Endothelial cell (in vitro differentiated cells): ENCODE data around the gene PTRH1. TPM values are rescaled to one million over a fixed set of nuclear protein-coding genes. Genes with fewer than 3 reads are reported as not detected.

Source experiments
- DNase-seq: peaks from one replicate; pipeline ENCODE4 v3.0.0; 2021; ENCODE audit warnings: low spot score
- H3K27ac Mint-ChIP-seq: one replicate; pipeline ENCODE4 v1.8.0; 2021; ENCODE audit warnings: mixed read lengths, inconsistent platforms; ENCODE audit not compliant: unreplicated experiment
- H3K27me3 Mint-ChIP-seq: one replicate; pipeline ENCODE4 v1.8.0; 2021; ENCODE audit warnings: mild to moderate bottlenecking, moderate library complexity, mixed read lengths, inconsistent platforms; ENCODE audit not compliant: unreplicated experiment
- H3K36me3 Mint-ChIP-seq: one replicate; pipeline ENCODE4 v1.8.0; 2021; ENCODE audit warnings: mild to moderate bottlenecking, low read depth, mixed read lengths, inconsistent platforms; ENCODE audit not compliant: unreplicated experiment
- H3K4me1 Mint-ChIP-seq: one replicate; pipeline ENCODE4 v1.8.0; 2021; ENCODE audit warnings: mild to moderate bottlenecking, mixed read lengths, inconsistent platforms; ENCODE audit not compliant: unreplicated experiment
- H3K4me3 Mint-ChIP-seq: one replicate; pipeline ENCODE4 v1.8.0; 2021; ENCODE audit warnings: mild to moderate bottlenecking, mixed read lengths, inconsistent platforms; ENCODE audit not compliant: unreplicated experiment
- H3K9me3 Mint-ChIP-seq: one replicate; pipeline ENCODE4 v1.8.0; 2021; ENCODE audit warnings: mixed read lengths, inconsistent platforms; ENCODE audit not compliant: unreplicated experiment
- CTCF ChIP-seq: fragments of 200-600 bp; sonication (generic); IDR thresholded peaks from one replicate; pipeline ENCODE4 v1.5.0; 2021; ENCODE audit warnings: antibody characterized with exemption; ENCODE audit not compliant: unreplicated experiment
- total RNA-seq: library from RNA; stranded (reverse); fragmentation: NEBNext Ultra II Directional; extraction: Animal tissue kit (Norgen Biotek cat#: 25700); gene quantifications from one replicate; pipeline ENCODE4 v1.2.1, GENCODE V29; 2021; ENCODE audit not compliant: unreplicated experiment

The PTRH1 gene
- total RNA-seq, 1 donor from 2014 or later: 15.3 TPM

GRCh38 chr9:127749090-127749787 is 33.8 kb upstream of the PTRH1 start:
- Mint-ChIP-seq H3K4me1 (peaks cover 19% of the 10 kb centered on the region), H3K4me3 (peak overlapping the region; percentile 31), H3K27ac (no peak overlapping the region), H3K27me3 (peaks cover 17% of the 10 kb centered on the region), H3K36me3 (peaks cover 58% of the 10 kb centered on the region), H3K9me3 (no peaks in the 10 kb centered on the region)
- TF ChIP-seq CTCF: no peak
- no peak for DNase-seq

GRCh38 chr9:127746959-127747569 is 31.6 kb upstream of the PTRH1 start:
- Mint-ChIP-seq H3K4me3 (peak overlapping the region; percentile 25), H3K4me1 (peaks cover 15% of the 10 kb centered on the region), H3K36me3 (peaks cover 53% of the 10 kb centered on the region), H3K27me3 (peaks cover 18% of the 10 kb centered on the region), H3K9me3 (no peaks in the 10 kb centered on the region), H3K27ac (no peak overlapping the region)
- TF ChIP-seq CTCF: no peak
- DNase-seq: no peak

GRCh38 chr9:127744398-127745110 is 29.1 kb upstream of the PTRH1 start:
- H3K4me1 Mint-ChIP-seq: peaks cover 9% of the 10 kb centered on the region
- H3K27ac Mint-ChIP-seq: no peak overlapping the region
- peaks cover 43% of the 10 kb centered on the region for H3K36me3 Mint-ChIP-seq
- no peak for DNase-seq
- peaks cover 13% of the 10 kb centered on the region for H3K27me3 Mint-ChIP-seq
- no peak for TF ChIP-seq CTCF
- H3K9me3 Mint-ChIP-seq: no peaks in the 10 kb centered on the region
- H3K4me3 Mint-ChIP-seq: no peak overlapping the region

GRCh38 chr9:127742435-127743088 is 27.1 kb upstream of the PTRH1 start:
- H3K27ac Mint-ChIP-seq: peak overlapping the region; percentile 64
- no peak for DNase-seq
- no peak overlapping the region for H3K4me3 Mint-ChIP-seq
- no peak for TF ChIP-seq CTCF
- H3K36me3 Mint-ChIP-seq: peaks cover 42% of the 10 kb centered on the region
- H3K4me1 Mint-ChIP-seq: peaks cover 9% of the 10 kb centered on the region
- H3K27me3 Mint-ChIP-seq: peaks cover 16% of the 10 kb centered on the region
- no peaks in the 10 kb centered on the region for H3K9me3 Mint-ChIP-seq
